GM19395 (cell line): ENCODE results near the gene SETBP1.

Experiments used
- ATAC-seq: cut with Tn5 transposase; IDR thresholded peaks from one replicate; pipeline ENCODE4 v1.9.1; 2021; ENCODE audit warnings: mild to moderate bottlenecking, moderate library complexity; ENCODE audit not compliant: unreplicated experiment

SETBP1 gene

GRCh38 chr18:44812426-44812825 lies 131.7 kb downstream of the SETBP1 start:
- ATAC-seq = no peak

- no peak for ATAC-seq
These were observed 132.9 kb downstream of the SETBP1 start for GRCh38 chr18:44813586-44813985.

- ATAC-seq = no peak
These were observed 134.4 kb downstream of the SETBP1 start for GRCh38 chr18:44815108-44815507.

DNA sequence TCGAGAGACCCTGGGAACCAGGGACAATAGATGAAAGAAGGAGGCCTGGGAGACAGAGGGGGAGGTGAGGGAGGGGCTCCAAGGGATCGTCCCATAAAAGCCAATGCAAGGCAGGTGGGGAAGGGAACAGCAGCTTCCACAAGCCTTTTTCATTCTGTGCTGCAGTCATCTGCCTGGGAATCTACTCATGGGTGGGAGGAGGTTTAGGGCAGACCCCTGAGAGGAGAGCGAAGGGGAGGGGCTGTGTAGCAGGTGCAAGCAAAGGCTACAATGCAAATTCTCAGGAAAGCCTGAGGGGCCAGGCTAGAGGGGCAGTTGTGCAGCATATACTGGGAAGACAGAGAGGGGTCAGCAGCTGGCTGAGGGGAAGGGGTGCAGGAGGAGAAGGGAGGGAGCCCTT lies 135.4 kb downstream of the SETBP1 start:
- no peak for ATAC-seq

DNA sequence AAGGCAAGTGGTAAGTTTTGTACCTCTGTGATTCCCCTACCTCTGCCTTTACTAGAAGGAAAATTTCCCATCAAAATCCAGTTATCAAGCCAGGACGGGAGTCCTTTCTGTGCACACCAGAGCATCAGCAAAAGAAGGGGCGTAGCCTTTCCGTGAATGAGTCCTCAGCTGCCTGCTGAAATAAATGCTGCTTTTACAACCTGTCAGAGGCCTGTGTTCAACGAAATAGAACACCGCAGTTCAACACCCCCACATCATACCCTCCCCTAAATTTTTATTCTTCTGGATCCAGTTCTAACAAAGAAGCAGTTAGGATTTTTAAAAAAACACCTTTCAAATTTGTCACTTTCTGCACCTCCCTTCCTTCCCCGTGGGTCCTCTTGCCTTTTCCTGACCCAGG lies 135.8 kb downstream of the SETBP1 start:
- ATAC-seq = no peak

DNA sequence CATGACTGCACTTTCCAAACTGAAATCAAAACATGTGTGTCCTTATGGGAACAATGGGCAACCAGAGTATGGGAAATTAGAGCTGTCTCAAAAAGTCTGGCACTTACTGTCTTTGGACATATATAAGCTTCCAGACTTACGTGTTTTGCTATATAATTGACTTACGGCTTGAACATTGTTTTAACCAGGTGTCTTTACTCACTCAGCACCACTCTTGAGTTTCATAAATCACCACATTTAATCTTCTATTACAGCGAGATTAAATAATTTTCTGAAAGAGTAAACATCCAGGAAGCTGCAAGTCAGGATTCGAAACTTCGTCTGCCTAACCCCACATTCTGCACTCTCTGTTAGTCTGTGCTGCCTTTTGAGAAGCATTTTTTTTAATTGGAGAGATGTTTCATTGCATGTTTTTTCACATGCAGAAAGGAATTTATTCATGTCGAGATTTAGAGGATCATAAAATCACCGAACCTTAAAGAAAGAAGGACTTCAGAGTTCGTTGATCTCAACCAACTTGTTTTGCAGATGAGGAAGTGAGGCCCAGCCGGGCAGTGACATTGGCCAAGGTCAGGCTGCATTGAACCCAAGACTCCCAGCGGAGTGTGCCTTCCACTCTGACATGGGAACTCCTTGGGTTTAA lies 137.3 kb downstream of the SETBP1 start:
- ATAC-seq = no peak

GRCh38 chr18:44818668-44819403 lies 138.1 kb downstream of the SETBP1 start:
- ATAC-seq = no peak

- ATAC-seq = no peak
These were observed 139.3 kb downstream of the SETBP1 start for GRCh38 chr18:44819944-44820510.

GRCh38 chr18:44821924-44822323 lies 141.2 kb downstream of the SETBP1 start:
- no peak for ATAC-seq

GRCh38 chr18:44823286-44823685 lies 142.6 kb downstream of the SETBP1 start:
- no peak for ATAC-seq

GRCh38 chr18:44823782-44824181 lies 143.1 kb downstream of the SETBP1 start:
- no peak for ATAC-seq

DNA sequence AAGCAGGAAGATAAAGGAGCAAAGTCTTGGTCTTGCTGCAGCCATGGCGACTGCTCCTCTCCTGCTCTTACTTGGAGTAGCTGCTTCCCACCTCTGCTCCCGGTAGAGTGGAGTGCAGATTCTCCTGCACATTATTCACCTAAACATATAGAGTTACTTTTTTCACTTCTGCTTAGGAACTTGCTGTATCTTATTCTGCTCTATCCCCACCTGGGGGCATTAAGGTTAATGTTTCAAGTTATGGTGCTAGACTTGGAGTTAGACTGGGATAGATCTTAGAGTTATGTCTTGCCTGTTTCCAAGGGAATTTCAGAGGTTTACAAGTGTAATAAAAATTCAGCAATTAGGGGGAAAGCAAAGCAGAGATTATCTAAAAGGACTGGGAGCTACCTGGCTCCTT lies 144.2 kb downstream of the SETBP1 start:
- ATAC-seq = no peak

DNA sequence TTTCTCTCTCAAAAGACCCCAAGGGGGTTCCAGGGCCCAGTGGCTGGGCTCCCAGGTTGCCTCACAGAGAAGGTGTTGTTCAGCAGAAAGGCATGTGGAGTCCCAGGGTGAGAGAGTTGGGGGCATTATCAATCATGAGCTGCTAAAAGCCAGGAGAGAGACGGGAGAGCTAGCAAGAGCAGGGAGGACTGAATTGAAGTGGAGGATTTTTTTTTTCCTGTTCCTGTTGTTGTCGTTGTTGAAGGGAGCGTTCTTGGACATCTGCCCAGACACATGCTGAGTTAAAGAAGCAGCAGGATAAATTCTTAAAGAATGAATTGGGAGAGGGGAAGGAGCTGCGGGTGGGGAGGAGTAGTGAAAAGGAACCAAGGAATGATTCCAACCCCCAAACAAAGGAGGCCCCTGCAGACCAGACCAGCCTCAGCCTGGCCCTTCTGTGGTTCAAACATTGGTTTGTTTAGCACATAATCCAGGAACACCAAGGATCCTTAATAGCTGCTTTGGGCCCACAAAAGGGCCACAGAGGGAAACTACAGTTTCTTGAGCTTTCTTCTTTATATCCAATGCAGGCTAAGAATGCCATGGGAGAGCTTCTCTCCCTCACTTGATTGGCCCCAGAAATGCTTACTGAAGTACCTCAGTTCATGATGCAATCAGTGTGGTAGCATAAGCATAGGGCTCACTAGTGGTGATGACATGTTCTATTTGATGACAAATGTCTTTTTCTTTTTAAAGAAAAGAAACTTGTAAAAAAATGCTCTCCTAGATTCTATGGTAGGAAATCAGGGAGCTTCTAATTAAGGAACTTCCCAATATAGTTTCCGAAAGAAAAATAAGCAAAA lies 146.0 kb downstream of the SETBP1 start:
- no peak for ATAC-seq

- no peak for ATAC-seq
These were observed 147.4 kb downstream of the SETBP1 start for GRCh38 chr18:44828080-44828479.

GRCh38 chr18:44830581-44830980 lies 149.9 kb downstream of the SETBP1 start:
- ATAC-seq = no peak

DNA sequence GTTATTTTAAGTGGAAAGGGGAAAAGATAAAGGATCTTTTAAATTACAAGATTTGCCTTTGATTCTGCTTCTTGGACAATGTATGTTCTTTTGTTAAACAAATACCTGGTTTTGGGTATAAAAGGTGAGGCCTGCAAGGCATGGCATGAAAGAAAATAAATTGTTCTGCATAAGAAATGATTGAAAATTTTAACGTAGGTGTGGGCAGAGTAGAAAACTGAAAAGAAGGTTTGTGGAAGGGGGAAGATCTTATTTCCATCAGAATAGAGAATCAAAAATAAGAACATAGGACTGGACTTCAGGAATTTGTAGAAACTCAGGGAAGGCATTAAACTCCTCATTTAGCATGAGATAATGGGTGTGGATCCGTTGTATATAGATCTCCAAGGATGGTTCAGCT lies 153.1 kb downstream of the SETBP1 start:
- ATAC-seq = no peak

DNA sequence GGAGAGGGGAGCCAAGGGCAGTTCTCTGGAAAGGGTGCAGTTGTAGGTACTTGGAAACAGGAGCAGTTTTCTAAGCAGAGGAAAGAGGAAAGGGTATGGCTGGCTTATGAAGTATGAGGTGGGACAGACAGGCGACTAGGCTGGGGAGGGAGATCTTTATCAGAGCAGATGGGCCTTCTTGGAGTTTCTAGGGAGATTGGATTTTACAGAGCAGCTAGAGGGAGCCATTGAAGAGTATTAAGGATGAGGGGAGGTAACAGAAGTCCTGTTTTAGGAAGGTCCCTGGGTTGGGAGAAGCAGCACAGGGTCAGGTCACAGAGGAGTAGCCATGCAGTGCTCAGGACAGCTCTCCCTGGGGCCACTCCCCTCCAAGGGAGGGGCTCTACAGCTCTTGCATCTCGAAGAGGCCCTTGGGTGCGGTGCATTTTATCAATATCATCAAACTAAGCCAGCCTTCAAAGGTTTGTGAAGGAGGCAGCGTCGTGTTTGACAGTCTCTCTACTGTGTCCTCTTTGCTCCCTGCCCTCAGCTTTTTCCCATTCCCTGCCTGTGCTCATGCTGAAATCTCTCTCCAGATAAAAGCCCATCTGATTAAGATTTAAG lies 154.3 kb downstream of the SETBP1 start:
- ATAC-seq = no peak

DNA sequence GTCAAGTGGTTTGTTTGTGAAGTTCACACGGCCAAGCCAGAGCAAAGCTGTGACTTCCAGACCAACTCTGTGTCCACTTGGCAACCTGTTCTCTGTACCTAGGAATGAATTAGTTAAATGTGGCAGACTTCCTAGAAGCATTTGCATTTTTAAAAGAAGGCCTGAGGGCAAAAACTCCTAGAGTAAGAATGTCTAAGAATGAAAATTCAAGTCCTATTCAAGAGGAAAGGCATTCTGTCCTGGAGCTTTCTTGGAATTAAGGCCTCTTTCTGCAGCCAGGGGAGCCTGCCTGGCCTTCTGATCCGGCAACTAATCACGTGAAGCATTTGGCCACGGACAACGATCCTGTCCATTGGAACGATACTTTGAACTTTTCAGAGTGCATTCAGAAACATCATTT lies 155.0 kb downstream of the SETBP1 start:
- no peak for ATAC-seq

DNA sequence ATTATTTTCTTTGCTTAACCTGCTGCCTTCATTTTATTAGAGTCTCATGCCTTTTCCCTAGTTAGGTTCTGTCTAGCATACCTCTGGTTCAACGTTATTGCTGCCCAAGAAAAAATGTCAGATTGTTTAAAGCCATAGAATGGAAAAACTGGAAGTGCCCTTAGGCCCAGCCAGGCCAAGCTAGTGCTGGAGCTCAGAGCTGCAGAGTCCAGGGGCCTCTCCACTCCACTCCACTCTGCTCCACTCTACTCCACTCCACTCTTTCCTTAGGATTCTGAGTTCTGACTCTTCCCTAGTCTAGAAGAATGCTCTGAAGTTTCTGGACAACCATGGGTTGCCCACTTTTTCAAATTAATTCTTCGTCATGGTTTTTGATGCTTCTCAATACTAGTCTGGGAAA lies 155.6 kb downstream of the SETBP1 start:
- ATAC-seq = no peak

GRCh38 chr18:44837482-44838180 lies 156.9 kb downstream of the SETBP1 start:
- no peak for ATAC-seq
